Nucleus accumbens (tissue), 56 donors: ENCODE results near the gene KIT.

Source experiments
- DNase-seq, 56 donors: peaks; one replicate each; lab custom pipeline; 2025; lab: John Stamatoyannopoulos, UW

Gene KIT

DNA sequence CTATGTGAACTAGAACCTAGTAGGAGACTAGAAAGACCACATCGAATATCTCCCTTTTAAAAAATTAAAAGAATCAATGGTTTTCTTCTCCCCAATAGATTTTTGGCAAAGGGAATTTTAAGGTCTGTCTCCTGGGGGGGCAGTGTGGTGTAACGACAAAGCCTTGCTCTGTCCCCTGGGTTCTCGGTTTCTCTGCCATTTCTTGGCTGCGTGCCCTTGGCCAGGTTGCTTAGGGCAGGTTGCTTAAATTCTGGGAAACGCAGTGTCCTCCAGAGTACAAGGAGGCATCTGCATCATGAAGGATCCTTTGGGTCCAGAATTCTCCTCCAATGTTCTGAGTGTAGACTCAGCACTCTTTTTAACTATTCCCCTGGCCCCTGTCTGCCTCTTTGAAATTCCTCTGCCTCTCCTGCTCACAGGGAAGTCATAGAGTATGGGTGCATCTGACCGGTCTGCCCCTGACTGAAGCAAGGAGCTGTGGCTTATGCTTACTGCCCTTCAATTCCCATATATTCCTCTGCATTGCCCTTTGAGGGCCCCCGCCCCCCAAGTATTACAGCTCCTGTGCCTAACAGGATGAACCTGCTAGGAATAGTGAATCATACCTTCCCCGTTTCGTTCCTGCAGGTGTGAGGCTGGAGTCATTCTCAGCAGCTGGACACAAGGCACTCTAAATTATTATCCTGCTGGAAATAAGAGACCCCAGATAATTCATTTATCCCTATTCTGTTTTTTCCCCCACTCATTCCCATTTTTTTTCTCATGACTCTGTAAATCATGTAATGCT lies 2.2 kb downstream of the KIT start:
- peak in 1 of 56 donors; percentile 4 for DNase-seq

DNA sequence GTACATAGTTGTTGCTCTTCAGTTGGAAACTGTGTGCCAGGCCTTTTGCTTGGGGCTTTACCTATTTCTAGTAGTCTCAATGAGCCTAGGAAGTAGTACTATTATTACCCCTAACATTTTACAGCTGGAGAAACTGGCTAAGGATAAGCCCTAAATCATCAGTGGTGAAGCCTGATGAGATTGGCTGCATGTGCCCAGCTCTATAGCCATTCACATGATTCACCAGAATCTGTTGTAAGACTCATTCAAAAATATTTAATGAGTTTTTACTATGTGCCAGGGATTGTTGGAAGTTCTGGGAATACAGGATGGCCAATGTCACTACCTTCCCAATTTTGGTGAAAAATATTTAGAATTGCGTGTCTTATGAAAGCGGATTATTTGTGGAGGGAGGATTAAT lies 2.8 kb downstream of the KIT start:
- DNase-seq = no peak

DNA sequence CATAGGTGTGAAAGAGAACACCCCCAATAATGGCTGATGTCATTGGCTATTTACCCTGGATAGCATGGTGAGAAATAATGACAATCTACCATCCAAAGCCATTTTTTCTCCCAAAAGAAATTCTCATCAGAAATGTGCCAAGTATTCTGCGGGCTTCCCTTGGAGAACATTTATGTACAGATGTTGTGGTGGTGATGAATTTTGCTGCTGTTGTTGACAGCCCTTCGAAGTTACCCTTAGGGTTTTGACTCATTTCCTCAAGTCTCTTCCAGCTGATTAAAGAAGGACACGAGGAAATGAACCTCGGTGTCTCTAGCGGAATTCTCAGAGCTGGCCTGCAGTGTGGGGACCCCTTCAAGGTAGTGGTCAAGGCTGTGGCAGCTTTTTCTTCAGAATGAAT lies 3.4 kb downstream of the KIT start:
- no peak for DNase-seq

- DNase-seq = no peak
Measured at GRCh38 chr4:54661686-54662085, 3.9 kb downstream of the KIT start.

GRCh38 chr4:54662123-54662522 lies 4.4 kb downstream of the KIT start:
- no peak for DNase-seq

DNA sequence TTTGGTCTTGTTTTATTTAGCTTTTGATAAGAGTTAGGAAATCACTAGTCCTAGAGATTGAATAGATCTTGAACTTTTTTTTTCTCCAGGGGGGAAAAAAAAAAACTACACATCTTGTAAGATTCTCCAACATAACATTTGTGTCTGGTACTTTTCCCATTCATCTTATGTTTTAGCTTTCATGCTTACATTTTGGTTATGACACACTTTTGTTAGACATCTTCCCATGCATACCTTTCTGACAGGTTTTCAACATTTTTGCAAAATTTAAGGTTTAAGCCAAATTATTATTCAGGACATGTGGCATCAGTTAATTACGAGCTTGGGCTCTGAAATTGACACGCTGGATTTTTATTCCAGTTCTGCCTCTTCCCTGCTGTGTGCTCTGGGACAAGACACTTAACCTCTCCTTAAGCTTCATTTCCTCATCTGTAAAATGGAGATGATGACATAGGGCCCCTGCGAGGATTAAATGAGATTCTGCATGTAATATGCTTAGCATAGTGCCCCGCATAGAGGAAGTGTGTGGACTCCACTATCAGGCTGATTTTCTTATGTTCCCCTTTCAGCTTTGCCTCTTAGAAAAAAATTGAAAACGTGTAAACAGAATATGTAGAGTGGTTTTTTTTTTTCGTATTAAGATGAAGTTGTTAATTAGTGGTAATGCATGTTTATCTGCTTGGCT lies 5.3 kb downstream of the KIT start:
- DNase-seq = no peak

DNA sequence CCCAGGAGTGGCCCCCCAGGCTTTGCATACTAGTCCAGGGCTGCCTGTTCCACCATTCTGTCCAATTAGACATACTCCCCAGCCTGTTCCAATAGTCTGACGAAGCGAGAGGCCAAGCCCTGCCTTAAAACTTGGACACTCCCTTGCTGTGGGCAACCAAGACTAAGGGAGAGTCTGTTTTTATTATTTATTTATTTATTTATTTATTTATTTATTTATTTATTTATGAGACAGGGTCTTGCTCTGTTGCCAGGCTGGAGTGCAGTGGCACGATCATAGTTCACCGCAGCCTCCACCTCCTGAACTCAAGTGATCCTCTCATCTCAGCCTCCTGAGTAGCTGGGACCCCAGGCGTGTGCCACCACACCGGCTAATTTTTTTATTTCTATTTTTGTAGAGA lies 6.6 kb downstream of the KIT start:
- DNase-seq = no peak

- no peak for DNase-seq
Measured at GRCh38 chr4:54668014-54668611, 10.4 kb downstream of the KIT start.

DNA sequence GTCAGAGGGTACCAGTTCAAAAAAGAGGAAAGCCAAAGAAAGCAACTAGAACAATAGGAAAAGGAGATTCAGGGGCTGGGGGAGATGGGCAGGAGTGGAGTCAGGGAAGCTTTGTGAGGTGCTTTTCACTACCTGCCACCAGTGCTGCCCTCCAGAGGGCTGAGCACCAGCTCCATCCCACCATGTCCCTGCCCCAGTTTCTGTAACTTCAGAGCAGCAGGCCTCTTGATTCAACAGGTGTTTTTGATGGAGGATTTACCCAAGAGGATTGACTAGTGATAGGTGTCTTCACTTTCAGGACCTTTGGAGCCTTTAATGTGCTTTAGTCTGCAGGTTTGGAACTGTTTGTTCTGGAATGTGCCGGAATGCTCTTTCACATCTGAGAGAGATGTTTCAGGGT lies 12.1 kb downstream of the KIT start:
- no peak for DNase-seq

GRCh38 chr4:54675721-54676461 lies 18.1 kb downstream of the KIT start:
- DNase-seq = no peak

DNA sequence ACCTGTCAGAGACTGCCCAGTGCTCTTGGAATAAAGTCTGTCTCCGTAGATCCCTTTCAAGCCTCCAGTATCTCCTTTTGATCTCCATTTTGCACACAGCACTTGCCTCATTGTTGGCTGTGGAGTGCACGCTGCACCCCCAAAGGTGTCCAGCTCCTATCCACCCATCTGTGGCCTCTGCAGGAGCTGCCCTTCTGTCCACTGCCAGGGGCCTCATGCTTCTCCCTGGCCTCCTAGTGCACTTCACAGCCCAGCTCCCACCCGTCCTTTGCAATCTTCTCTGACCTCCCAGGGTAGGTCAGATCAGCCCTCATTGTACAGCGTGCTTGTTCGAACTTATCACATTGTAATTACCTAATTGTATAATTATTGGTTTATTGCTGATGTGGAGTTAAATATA lies 18.9 kb downstream of the KIT start:
- no peak for DNase-seq

- DNase-seq = no peak
Measured at GRCh38 chr4:54677416-54677815, 19.7 kb downstream of the KIT start.

DNA sequence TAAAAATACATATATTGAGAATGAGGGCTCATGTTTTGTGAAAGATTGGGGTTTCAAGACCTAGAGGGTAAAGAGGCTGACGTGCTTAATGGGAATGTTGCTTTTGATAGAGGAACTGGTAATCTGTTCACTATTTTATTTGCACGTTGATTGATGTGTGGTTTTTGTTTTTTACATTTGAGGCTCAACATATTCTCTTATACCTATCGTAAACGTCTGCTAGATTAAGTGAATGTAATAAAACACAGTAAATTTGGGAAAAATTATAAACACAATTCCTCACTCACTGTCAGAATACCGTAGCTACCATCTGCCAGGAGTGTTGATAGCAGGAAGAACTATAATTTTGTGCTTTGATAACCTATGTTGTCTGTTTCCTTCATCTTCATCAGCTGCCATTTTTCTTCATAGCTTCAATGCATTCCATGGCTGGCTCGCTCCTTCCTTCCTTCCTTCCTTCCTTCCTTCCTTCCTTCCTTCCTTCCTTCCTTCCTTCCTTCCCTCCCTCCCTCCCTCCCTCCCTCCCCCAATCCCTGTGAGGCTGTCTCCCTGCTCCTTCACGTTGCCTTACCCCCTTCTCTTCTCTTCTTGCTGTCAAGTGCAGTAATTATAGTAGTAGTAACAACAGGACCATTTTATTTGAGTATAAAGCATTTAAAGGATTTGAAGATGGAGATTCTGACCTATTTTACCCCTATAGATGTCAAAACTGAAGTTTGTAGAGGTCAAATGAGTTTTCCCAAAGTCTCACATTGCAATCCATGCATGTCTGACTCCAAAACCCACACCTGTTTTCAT lies 20.3 kb downstream of the KIT start:
- no peak for DNase-seq

GRCh38 chr4:54678826-54679225 lies 21.1 kb downstream of the KIT start:
- DNase-seq = no peak

DNA sequence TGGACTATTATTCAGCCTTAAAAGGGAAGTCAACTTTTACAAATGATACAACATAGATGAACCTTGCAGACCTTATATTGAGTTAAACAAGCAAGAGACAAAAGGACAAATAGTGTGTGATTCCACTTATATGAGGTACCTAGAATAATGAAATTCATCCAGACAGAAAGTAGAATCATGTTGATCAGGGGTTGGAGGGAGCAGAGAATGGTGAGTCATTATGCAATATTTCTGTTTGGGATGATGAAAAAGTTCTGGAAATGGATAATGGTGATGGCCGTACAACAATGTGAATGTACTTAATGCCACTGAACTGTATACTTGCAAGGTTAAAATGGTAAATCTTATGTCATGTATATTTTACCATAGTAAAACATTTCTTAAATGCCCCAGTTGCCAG lies 22.1 kb downstream of the KIT start:
- no peak for DNase-seq

GRCh38 chr4:54683616-54684346 lies 26.0 kb downstream of the KIT start:
- peak in 2 of 56 donors; percentile 11 to 12 for DNase-seq

DNA sequence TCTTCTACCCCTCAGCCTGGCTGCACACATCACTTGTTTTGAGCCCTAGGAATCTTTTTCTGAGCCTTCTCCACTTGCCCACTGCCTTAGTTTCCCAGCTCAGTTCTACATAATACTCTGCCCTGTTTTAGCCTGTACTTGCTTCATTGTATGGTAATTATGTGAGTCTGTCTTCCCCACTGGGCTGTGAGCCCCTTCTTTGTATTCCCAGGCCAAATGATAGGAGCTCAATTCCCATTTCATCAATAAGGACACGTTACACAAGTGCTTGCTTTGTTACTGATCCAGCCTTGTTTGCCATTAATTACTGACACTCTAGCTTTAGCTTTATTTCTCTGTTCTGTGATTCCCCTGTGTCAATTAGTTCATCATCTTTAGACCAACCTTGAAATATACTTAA lies 28.1 kb downstream of the KIT start:
- no peak for DNase-seq

GRCh38 chr4:54687887-54688841 lies 30.4 kb downstream of the KIT start:
- peak in 1 of 56 donors; percentile 9 for DNase-seq
